Choroid plexus epithelial cell (primary cell): Measurements from ENCODE around the gene SLC7A6OS.
A peak's percentile ranks its signal among the peaks of the same experiment; 100 is the strongest.

Experiments
- DNase-seq: peaks from one replicate; pipeline ENCODE4 v3.0.0-alpha.2; 2010; ENCODE audit warnings: low read depth
- H3K4me3 ChIP-seq: 2 replicates; pipeline ENCODE4 v1.5.1; 2011; ENCODE audit warnings: low read depth, mild to moderate bottlenecking, control low read depth, low read length, moderate library complexity
- CTCF ChIP-seq: conservative IDR thresholded peaks from 2 replicates; pipeline ENCODE4 v1.5.1; 2011; ENCODE audit warnings: low read depth, mild to moderate bottlenecking, control low read depth, inconsistent platforms, low read length, moderate library complexity

Gene SLC7A6OS

DNA sequence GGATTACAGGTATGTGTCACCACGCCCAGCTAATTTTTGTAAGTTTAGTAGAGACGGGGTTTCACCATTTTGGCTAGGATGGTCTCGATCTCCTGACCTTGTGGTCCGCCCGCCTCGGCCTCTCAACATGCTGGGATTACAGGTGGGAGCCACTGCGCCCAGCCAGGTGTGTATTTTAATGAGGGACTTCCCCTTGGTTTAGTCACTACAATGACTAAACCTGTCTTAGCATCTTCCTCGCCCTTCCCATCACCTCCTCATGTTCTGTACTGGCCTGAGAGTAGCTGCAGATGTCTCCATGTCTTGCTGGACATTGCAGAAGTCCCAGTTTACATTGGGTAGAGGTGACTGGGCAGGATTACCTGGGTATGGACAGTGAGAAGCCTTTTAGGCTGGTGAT lies 36.9 kb downstream of the SLC7A6OS start:
- no peak for DNase-seq
- TF ChIP-seq CTCF, result no peak
- H3K4me3 ChIP-seq, result no peak overlapping the region

DNA sequence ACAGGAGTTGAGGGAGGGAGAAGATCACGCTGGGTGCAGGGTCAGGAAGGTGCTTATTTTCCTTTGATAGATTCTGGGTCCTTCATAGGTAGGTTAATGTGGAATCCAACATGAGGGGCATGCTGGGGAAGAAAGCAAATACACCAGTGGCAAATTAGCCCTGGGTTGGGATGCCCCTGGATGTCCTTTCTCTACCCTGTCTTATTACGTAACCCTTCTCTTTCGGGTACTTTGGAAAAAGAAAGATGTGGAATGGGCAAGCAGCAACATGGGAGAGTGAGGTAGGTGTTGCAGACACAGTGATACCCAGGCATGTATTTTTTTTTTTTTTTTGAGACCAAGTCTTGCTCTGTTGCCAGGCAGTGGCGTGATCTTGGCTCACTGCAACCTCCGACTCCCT lies 37.3 kb downstream of the SLC7A6OS start:
- H3K4me3 ChIP-seq, result no peak overlapping the region
- DNase-seq, result no peak
- TF ChIP-seq CTCF, result no peak

GRCh38 chr16:68272507-68273209 lies 38.1 kb downstream of the SLC7A6OS start:
- TF ChIP-seq CTCF, result no peak
- no peak overlapping the region for H3K4me3 ChIP-seq
- DNase-seq, result no peak

- H3K4me3 ChIP-seq, result no peak overlapping the region
- TF ChIP-seq CTCF, result no peak
- no peak for DNase-seq
These were observed 40.4 kb downstream of the SLC7A6OS start for GRCh38 chr16:68270353-68270752.

GRCh38 chr16:68269793-68270192 lies 41.0 kb downstream of the SLC7A6OS start:
- TF ChIP-seq CTCF, result no peak
- no peak for DNase-seq
- H3K4me3 ChIP-seq, result no peak overlapping the region

DNA sequence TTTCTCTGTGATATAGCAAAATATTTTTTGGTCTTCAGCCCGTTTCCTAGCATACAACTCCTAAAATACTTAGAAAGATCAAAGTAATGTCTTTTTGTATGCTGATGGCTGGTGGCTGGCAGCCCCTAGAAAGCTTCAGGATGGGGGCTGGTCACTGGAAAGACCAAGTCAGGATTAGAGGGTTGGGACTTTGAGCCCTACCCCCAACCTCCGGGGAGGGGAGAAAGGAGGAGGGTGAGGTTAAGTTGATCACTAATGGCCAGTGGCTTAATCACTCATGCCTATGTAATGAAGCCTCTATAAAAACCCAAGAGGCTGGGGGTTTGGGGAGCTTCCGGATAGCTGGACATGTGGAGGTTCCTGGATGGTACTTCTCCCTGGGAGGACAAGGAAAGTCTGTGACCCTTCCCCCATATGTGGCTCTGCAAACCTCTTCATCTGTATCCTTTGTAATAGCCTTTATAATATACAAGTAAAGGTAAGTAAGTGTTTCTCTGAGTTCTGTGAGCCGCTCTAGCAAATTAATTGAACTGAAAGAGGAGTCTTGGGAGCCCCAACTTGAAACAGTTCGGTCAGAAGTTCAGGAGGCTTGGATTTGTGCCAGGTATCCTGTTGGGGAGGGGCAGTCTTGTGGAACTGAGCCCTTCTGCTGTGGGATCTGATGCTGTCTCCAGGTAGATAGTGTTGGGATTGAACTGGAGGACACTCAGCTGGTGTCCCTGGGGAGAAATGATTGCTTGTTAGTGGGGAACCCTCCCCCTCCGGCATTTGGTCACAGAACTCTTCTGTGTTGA lies 42.9 kb downstream of the SLC7A6OS start:
- peak; percentile 28 for DNase-seq
- TF ChIP-seq CTCF, result no peak
- H3K4me3 ChIP-seq, result no peak overlapping the region
